ENCODE measurements around the gene MTFP1.

DNA sequence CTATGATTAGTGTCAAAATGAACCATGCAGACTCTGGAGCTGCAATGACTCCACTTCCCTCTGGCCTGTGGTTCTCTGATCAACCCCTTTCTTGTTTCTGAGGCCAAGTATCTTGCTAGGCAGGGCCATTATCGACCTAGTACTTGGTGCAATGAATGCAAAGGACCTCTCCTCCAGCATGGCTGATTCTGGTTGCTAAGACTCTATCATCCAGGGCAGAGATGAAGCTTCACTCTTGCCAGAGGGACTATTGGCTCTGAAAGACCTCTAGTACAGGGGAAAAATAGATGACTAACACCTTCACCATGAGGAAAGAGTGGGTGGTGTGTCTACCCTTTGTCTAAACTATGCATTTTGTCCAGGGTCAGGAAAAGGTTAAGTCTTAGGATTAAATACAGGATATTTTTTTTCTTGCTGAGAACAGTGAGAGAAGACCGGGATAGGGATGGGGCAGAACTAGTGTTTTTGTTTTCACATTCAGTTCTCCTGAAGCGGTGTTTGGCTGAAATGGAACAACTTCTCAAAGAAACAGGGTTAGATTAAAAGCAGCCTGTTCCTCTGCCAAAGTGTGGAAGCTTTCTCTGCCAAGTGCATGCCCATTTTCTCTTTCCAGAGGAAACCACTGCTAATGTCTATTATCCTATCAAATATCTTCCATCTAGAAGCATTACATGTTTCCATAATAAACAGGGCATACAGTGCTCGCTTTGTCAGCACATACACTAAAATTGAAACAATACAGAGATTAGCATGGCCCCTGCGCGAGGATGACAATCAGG lies 5.0 kb upstream of the MTFP1 start:
- TF ChIP-seq CTCF (IDR thresholded peaks at IDR 0.05; ENCODE audit: insufficient read depth, low read length, poor library complexity, severe bottlenecking) (no peak), EZH2phosphoT487 (conservative IDR thresholded peaks at IDR 0.05; ENCODE audit: low read length) (no peak)
